Activated T-cell treated with anti-CD3 and anti-CD28 coated beads, Interleukin-2, amount 50 U/mL, for 1 hour (primary cell): ENCODE measurements around the gene OXSR1.
"Not testable (repeated sequence)": the region's sequence is repeated elsewhere in the genome, so short reads cannot be mapped to it uniquely, and the experiment has no call there.

Experiments used
- DNase-seq: peaks from one replicate; pipeline ENCODE4 v3.0.0-alpha.2; 2020

The OXSR1 gene

DNA sequence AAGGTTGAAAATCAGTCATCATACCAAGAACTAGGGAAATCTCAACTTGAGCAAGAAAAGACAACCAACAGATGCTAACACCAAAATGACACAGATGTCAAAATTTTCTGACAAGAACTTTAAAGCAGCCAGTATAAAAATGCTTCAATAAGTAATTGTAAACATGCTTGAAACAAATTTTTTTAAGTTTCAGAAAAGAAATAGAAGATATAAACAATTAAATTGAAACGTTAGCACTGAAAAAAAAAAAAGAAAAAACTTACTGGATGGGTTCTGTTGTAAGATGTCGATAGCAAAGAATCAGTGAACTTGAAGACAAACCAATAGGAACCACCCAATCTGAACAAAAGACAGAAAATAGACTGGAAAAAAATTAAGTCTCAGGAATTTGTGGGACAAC, 18.8 kb upstream of the OXSR1 start:
- no peak for DNase-seq

DNA sequence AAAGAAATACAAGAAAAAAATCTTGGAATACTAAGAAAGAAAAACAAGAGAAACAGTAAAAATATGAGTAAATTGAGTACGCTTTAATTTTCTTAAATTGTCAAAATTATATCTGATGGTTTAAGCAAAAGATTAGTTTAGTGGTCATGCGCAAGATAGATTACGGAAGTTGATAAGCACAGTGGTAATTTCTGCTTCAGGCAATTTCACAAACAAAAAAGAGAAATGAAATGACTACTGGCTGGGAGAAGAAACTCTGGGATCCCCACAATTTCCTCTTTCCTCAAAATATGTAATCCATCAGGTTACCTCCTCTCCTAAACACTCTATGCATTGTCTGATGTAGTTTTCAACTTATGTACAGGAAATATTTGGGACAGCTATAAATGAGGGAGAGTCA, 17.9 kb upstream of the OXSR1 start:
- DNase-seq = no peak

DNA sequence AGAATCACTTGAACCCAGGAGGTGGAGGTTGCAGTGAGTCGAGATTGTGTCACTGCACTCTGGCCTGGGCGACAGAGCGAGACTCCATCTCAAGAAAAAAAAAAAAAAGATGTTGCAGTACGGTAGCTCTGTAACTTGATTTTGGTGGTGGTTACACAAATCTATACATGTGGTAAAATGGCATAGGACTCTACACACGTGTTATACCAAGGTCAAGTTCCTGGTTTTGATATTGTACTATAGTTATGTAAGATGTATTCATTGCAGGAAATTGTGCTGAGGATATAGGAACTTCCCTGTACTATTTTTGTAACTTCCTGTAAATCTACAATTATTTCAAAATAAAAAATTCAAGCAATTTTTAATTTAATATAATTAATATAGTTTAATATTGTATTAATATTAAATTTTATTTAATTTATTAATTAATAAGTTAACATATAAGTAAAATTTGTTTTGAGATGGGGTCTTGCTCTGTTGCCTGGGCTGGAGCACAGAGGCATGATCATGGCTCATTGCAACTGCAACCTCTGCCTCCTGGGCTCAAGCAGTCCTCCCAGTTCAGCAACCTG, 16.9 kb upstream of the OXSR1 start:
- DNase-seq = no peak

DNA sequence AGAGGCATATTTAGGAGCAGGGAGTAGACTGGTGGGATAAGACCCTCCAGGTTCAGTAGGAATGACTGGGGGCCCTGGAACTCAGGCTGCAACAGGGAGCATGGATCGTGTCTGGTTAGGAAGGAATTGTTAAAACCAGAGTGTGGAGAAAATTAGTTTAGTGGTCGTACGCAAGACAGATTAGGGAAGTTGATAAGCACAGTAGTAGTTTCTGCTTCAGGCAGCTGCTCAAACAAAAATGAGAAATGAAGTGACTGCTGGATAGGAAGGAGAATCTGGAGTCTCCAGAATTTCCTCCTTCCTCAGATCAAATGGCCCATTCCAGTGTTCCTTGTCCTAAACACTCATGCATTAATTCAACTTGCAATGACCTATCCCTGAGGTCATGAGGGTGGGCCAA, 15.6 kb upstream of the OXSR1 start:
- no peak for DNase-seq

DNA sequence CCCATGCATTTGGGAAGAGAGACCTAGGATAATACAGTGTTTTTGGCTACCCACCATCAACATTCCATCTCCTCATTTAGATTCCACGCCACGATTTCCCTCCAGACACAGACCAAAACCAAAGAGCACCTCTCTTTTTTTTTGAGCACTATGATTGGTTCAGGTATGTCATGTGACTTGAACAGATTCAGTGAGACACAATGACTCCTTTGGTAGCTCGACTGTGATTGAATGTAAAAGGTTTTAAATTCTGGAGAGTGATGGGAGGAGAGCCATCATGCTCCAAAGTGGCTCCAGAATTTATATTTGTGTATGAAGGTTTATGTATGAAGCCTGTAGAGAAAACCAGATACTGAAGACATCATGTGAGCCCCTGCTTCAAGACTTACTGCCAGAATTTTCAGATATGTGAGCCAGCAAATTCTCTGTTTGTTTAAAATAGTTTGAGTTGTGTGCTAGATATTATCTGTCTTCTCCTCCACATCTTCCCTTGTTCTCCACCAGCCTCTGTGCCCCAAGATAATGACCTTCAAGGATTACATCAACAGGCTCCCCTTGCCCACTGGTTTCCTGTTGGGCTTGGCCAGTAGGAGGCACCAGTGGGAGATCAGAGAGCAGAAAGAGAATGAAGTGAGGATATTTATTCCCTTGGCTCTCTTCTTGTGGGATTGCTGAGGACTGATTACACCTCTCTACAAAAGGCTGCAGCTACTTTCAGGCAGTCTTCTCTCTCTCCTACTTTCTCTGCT, 14.4 kb upstream of the OXSR1 start:
- DNase-seq = no peak

DNA sequence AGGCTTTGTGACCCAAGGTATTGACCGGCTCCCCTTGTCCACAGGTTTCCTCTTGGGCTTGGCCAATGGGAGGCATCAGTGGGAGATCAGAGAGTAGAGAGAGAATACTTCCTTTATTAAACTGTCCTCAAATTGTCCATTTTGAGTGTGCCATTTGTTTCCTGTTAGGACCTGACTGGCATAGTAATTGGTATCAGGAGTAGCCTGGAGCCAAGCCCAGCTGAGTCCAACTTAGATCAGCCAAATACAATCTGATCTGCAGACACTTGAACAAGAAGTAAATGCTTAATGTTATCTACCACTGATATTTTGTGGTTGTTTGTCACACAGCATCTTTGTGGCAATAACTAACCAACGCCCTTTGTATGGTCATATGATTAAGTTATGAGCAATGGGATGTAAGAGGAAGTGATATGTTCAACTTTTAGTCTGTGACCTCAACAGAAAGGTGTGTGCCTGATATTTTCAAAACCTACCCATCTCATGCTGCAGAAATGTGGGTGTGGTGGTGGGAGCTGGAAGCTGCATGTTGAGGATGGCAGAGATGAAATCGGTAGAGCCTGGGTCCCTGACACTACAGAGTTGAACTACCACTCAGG, 13.6 kb upstream of the OXSR1 start:
- DNase-seq = no peak

DNA sequence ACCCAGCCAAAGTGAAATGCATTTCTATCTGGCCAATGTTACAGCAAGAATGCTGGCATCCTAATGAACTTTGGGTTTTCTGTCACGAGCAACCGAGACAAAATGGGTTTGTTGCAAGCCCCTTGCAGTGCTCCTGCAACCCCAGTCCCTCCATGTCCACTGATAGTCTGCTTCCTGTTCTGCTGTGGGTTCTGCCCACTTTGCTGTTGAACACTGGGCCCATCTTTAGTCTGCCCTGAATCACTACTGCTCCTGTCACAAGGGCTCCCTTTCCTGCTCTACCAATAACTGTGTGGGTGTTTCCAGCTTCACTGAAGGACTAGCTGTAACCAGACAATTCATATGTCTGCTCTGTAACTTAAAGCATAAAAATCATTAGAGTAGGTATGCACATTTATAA, 12.7 kb upstream of the OXSR1 start:
- DNase-seq = no peak

DNA sequence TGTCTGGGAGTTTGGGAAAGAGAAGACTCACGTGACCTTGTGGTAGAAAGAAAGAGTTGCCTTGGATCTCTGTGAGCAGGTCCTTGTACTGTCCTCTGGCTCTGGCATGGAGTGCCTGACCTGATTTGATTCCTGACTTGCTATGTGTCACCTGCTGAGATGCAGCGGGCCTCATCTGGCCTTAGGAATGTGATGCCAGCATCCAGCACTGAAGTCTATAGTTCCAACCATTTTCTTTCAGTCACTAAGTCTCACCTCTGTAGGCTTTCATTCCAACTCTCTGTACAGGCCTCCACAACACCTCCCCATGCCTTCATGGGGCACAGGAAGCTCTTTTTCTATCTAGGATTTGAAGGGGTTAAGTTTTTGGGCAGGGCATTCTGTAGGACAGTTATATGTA, 12.1 kb upstream of the OXSR1 start:
- DNase-seq = no peak

DNA sequence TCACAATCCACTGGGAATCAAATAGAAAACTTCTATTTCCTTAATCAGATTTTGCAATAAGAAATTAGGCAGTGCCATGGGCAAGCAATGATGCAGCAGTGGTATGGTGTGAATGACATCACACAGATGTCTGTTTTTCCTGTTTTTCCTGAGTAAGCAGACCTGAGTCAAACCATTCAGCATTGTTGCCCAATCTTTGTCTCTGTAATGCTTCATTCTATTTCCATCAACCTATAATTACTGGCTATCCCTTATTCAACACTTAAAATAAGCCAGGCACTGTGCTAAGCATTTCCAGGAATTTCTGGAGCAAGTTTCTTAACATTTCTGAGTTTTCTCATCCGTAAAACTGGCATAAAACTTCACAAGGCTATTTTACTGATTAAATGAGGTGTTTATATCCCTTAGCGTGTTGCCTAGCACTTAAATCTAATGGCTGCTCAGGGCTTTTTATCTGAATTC, 11.3 kb upstream of the OXSR1 start:
- no peak for DNase-seq

DNA sequence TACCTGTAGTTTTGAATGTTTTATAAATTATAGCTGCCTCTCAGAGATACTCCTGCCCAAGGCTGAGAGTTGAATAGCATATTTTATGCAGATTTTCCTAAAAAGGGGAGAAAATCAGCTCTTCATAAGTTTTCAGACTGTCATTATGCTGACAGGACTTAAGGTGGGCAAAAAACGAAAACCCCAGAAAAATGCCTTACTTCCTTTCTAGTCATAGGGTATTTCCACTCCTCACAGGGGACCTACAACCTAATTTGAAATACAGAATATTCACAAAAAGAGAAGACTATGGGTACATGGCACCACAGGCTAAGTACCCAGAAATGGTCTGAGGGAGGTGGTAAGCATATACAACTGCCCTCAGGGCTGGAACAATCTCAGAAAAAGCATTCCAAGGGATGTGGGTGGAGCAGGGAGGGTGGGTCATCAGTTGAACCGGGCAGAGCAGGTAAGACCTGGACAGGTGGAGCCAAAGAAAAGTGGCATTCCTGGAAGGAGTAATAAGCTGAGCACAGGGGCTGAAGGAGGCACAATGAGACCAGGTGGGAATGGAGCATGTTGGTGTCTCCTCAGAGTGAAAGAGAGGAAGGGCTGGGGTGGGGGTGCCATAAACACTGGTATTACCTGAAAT, 10.6 kb upstream of the OXSR1 start:
- no peak for DNase-seq

DNA sequence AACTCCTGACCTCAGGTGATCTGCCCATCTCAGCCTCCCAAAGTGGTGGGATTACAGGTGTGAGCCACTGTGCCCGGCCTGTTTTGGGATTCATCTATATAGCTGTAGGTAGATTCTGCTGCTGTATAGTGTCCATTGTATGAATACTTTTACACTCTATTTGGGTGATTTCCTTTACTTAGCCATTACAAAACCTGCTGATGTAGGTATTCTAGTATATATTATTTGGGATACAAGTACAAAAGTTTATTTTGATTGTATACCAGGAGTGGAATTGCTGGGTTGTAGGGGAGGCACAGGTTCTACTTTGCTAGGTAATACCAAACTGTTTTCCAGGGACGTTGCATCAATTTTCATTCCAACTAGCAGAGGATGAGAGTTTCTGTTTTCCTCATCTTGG, 9.5 kb upstream of the OXSR1 start:
- DNase-seq = no peak

DNA sequence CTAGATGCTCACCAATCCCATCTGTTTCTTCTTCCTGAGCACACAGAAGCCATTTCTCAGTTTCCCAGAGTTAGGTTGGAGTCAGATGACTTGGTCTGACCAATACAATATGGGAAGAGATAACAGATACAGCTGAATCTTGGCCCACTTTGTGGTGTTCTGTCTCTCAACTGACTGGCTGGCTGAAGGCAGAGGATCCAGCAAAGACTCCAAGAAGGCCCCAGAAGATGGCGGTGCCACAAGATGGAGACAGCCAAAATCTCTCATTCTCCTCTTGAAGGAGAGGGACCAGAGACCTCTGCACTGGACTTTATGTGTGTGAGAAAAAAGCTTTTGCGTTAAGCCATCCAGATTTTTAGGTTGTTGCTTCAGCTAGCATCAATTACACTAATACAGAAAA, 8.2 kb upstream of the OXSR1 start:
- no peak for DNase-seq

DNA sequence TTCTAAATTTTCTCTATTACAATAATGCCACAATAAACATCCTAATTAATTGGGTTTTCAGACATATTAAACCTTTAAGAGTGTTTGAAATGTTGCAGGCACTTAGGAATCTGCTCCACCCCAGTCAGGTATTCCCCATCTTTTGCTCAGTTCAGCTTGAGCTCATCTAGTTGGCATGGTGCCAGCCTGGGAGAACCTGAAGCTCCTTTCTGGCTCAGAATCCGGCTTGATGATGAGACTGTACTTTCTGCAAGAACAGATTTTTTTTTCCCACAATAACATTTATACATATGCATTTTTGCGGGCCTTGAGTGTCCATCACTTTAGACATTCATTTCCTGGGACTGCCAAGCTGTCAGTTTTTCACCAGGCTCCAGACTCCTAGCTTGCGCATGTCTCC, 7.7 kb upstream of the OXSR1 start:
- no peak for DNase-seq

DNA sequence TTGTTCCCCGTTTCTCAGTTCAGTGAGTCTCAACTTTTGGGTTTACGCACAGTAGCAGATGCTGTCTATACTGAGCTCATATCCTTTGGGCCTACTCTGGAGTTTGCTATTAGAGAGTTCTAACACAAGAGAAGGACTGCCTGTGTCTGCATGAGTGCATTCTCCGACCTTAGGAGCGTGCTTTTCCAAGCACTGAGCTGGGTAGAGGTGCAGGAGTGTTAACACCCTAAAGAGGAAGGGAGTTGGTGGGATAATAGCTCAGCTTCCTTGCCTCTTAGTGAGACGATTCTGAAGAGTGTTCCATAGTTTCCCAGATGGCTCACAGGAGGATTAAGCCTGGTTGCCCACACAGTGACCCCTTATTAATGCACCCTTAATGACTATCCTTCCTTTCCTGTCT, 6.9 kb upstream of the OXSR1 start:
- no peak for DNase-seq

DNA sequence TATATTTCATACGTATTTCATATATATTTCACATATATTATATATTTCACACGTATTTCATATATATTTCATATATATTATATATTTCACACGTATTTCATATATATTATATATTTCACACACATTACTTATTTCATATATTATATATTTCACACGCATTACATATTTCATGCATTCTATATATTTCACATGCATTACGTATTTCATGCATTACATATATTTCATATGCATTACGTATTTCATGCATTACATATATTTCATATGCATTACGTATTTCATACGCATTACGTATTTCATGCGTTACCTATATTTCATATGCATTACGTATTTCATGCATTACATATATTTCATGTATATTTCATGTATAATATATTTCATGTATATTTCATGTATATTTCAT, 4.6 kb upstream of the OXSR1 start:
- not testable (repeated sequence) for DNase-seq

DNA sequence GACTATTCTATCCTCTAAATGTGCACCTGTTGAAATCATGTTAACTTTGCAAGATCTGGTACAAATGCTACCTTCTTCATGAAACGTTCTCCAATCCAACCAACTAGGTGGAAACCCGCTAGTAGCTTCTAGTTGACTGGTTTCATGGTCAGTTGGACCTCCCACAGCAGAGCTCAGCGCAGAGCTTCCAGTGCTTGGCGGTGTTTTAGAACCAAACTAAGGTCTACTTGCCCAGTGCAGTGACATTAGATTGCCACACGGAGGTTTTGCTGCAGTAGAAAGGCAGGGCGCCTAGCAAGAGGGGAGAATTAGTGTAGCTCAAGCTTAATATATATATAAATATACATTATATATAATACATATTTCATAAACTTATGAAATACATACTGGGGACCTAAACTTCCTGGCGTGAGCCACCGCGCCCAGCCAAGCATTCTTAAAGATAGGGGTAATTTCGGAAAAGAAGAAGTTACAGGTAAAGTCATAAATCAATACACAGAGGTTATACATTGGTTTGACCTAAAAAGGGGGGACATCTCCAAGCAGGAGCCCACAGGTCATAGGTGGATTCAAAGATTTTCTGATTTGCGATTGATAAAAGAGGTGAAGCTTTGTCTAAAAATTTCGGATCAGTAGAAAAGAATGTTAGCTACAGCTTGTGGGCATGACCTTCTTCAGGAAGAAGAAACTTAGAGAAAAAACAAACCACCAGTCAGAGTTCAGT, 2.1 kb upstream of the OXSR1 start:
- no peak for DNase-seq

DNA sequence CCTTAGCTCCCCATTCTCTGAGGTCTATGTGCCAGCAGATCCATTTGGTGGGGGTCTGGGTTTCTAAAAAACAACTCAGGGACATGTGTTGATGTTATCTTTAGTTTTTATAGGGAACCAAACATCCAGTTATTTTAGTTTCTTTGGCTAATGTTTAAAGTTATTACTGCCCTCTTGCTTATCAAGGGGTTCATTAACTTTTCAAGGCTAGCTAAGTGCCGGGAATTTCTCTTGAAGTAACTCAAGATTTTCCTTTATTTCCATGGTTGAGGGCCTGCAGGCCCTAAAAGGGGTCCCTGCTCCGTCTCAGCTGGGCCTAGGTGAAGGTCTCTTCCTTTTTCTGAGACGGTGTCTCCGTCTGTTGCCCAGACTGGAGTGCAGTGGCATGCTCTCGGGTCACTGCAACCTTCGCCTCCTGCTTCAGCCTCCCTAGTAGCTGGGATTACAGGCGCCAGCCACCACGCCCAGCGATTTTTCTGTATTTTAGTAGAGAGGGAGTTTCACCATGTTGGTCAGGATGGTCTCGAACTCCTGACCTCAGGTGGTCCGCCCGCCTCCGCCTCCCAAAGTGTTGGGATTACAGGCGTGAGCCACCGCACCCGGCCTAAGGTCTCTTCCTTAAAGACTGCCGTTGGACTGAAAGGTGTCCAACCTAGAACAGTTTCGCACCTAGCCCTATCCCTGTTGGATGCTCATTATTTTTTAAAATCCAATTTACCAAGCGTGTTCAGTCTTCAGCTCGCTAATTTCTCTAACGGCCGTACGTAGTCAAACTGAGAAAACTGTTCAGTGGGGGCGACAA, 1.3 kb upstream of the OXSR1 start:
- DNase-seq = no peak

DNA sequence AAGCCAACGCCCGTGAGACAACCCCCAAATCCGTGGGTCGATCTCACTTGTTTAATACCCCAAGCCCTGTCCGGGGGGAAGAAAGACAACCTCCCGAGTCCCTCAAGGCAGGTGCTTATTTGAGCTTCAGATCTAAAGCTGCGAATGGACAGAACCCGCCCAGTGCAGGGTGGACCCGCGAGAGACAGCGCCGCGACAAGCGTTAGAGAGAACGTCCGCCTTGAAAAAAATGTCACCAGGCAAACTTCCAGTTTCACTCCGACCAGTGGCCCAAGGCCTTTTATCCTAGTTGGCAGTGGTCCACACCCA, 740 bp upstream of the OXSR1 start:
- DNase-seq = no peak

DNA sequence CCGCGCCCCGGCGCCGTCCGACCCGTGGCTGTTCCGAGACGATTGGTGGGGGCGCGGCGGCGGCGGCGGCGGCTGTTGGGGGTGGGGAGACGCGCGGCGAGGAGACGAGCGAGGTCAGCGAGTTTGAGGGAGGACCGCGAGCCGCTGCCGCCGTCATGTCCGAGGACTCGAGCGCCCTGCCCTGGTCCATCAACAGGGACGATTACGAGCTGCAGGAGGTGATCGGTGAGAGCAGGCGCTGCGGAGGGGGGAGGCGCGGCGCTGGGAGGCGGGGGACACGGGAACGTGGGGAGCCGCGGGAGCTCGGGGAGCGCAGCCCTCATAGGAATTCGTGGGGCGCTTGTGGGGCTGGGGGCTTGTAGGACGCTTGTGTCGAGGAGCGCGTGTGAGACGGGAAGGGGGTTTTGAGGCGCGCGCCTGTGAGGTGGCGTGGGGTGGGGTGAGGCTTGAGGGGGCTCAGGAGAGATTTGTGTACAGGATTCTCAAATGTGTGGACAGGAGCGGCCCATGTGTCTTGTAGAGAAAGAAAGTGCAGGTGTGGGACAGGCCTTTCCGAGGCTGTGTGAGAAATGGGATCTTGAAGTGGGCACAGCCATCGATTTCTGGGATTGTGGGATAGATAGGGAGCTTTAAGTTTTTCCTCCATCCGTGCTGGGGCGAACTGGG, 518 bp downstream of the OXSR1 start:
- no peak for DNase-seq

DNA sequence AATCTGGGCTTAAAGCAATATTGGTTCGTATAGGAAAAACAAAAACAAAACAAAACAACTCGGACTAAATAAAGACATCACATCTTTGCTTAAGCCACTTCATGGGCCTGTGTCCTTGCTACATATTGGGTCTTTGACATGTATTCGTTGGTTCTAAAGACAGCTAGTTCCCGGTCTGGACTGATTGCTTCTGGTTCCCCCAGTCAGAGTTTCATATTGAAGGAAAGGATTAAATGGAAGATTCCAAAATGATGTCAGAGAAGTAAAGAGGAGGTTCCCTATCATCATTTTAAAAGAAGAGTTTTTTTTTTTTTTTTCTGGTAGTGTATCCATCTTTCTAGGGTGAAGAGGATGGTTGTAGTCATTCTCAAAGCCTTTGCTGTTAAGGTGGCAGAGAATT, 2.3 kb downstream of the OXSR1 start:
- DNase-seq = no peak

DNA sequence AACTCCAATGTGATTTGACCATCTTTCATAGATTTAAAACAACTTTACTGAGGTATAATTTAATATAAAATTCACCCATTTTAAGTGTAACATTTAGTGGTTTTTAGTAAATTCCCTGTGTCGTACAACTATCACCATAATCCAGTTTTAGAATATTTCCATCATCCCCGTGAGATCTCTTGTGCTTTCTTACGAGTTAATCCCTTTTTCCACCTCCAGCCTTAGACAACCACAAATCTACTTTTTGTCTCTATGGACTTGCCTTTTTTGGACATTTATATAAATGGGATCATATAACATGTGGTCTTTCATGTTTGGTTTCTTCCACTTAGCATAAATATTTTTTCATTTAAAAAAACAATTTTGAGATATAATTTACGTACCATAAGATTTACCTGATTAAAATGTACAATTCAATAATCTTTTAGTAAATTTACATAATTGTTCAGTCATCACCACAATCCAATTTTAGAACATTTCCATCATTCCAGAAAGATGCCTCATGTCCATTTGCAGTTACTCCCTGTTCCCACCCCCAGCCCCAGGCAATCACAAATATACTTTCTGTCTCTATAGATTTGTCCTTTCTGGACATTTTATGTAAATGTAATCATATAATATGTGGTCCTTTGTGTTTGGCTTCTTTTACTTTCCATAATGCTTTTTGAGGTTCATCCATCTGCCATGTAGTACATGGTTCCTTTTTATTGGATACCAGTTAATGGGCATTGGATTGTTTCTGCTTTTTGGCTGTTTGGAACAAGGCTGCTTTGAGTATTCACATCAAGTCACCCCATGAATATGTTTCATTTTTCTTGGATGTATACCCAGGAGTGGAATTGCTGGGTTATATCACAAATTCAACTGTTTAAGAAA, 3.1 kb downstream of the OXSR1 start:
- no peak for DNase-seq
